Activated CD8-positive, alpha-beta memory T cell treated with anti-CD3 and anti-CD28 coated beads, Interleukin-2, amount 50 U/mL, for 48 hours (primary cell): ENCODE data around the gene STRN.
"Not testable (repeated sequence)": the region's sequence is repeated elsewhere in the genome, so short reads cannot be mapped to it uniquely, and the experiment has no call there.

Source experiments
- DNase-seq: peaks from one replicate; pipeline ENCODE4 v3.0.0-alpha.2; 2020

Gene STRN

GRCh38 chr2:36824683-36825082 lies 141.7 kb downstream of the STRN start:
- DNase-seq, result not testable (repeated sequence)

- DNase-seq, result no peak
Observed at GRCh38 chr2:36824273-36824672, 142.1 kb downstream of the STRN start.

- DNase-seq, result no peak
Observed at GRCh38 chr2:36823862-36824261, 142.5 kb downstream of the STRN start.

- no peak for DNase-seq
Observed at GRCh38 chr2:36820942-36821605, 145.3 kb downstream of the STRN start.

GRCh38 chr2:36819095-36819711 lies 147.1 kb downstream of the STRN start:
- DNase-seq, result no peak

GRCh38 chr2:36818542-36818941 lies 147.8 kb downstream of the STRN start:
- DNase-seq, result no peak

GRCh38 chr2:36812196-36812595 lies 154.1 kb downstream of the STRN start:
- DNase-seq, result no peak

- no peak for DNase-seq
Observed at GRCh38 chr2:36811071-36811470, 155.3 kb downstream of the STRN start.

GRCh38 chr2:36809069-36809445 lies 157.3 kb downstream of the STRN start:
- DNase-seq, result no peak

- no peak for DNase-seq
Observed at GRCh38 chr2:36808386-36809068, 157.8 kb downstream of the STRN start.

GRCh38 chr2:36807223-36807886 lies 159.0 kb downstream of the STRN start:
- no peak for DNase-seq

- no peak for DNase-seq
Observed at GRCh38 chr2:36805635-36806224, 160.6 kb downstream of the STRN start.

GRCh38 chr2:36802952-36803351 lies 163.4 kb downstream of the STRN start:
- no peak for DNase-seq

GRCh38 chr2:36801088-36801487 lies 165.2 kb downstream of the STRN start:
- DNase-seq, result no peak

- peak; percentile 60 for DNase-seq
Observed at GRCh38 chr2:36800381-36800780, 166.0 kb downstream of the STRN start.

GRCh38 chr2:36798724-36799123 lies 167.6 kb downstream of the STRN start:
- DNase-seq, result no peak

GRCh38 chr2:36797324-36798070 lies 168.8 kb downstream of the STRN start:
- DNase-seq, result no peak
